GM12865 (cell line): ENCODE results near the gene TAF11L2.
"Not testable (repeated sequence)": the region's sequence is repeated elsewhere in the genome, so short reads cannot be mapped to it uniquely, and the experiment has no call there.

Experiments used
- DNase-seq: peaks from one replicate; pipeline ENCODE4 v3.0.0; 2010; ENCODE audit warnings: low read depth
- H3K4me3 ChIP-seq: 2 replicates; pipeline ENCODE4 v1.5.1; 2011; ENCODE audit warnings: mild to moderate bottlenecking, low read depth, low read length, control low read depth
- CTCF ChIP-seq: IDR thresholded peaks from 2 replicates; pipeline ENCODE4 v1.5.1; 2011; ENCODE audit warnings: low read length, control low read depth, low read depth, inconsistent platforms; ENCODE audit not compliant: insufficient read depth; ENCODE audit errors: missing control alignments

Gene TAF11L2

GRCh38 chr5:17477043-17477442, 21.0 kb upstream of the TAF11L2 start:
- H3K4me3 ChIP-seq = no peak overlapping the region
- no peak for DNase-seq
- no peak for TF ChIP-seq CTCF

- H3K4me3 ChIP-seq = no peak overlapping the region
- TF ChIP-seq CTCF = no peak
- no peak for DNase-seq
Observed at GRCh38 chr5:17477573-17478265, 20.3 kb upstream of the TAF11L2 start.

- TF ChIP-seq CTCF = no peak
- DNase-seq = no peak
- no peak overlapping the region for H3K4me3 ChIP-seq
Observed at GRCh38 chr5:17481378-17481777, 16.7 kb upstream of the TAF11L2 start.

- no peak overlapping the region for H3K4me3 ChIP-seq
- TF ChIP-seq CTCF = no peak
- no peak for DNase-seq
Observed at GRCh38 chr5:17482790-17483189, 15.2 kb upstream of the TAF11L2 start.

GRCh38 chr5:17486464-17487173, 11.4 kb upstream of the TAF11L2 start:
- not testable (repeated sequence) for DNase-seq, H3K4me3 ChIP-seq

GRCh38 chr5:17487174-17487512, 10.9 kb upstream of the TAF11L2 start:
- no peak for DNase-seq
- no peak for TF ChIP-seq CTCF
- H3K4me3 ChIP-seq = no peak overlapping the region

- not testable (repeated sequence) for H3K4me3 ChIP-seq, DNase-seq
Observed at GRCh38 chr5:17491257-17491656, 6.8 kb upstream of the TAF11L2 start.

GRCh38 chr5:17492770-17493169, 5.3 kb upstream of the TAF11L2 start:
- DNase-seq = no peak
- no peak for TF ChIP-seq CTCF

More at GRCh38 chr5:17492770-17493169, 5.3 kb upstream of the TAF11L2 start:
- no peak overlapping the region for H3K4me3 ChIP-seq
